ENCODE results near the gene CEACAM1.
"Not testable (repeated sequence)": the region's sequence is repeated elsewhere in the genome, so short reads cannot be mapped to it uniquely, and the experiment has no call there.

CEACAM1 gene

GRCh38 chr19:42528354-42529247, at the start of gene CEACAM1:
Gene CEACAM1, minus strand, starts transcription at chr19:42528481. Its CDS starts 107 bp downstream, at chr19:42528374.
- peak in 1 of 2 donors; percentile 59 for DNase-seq

GRCh38 chr19:42577016-42577415, 48.7 kb upstream of the CEACAM1 start:
- DNase-seq: no peak

- DNase-seq: no peak
Measured at GRCh38 chr19:42576241-42576640, 48.0 kb upstream of the CEACAM1 start.

GRCh38 chr19:42573642-42574041, 45.4 kb upstream of the CEACAM1 start:
- no peak for DNase-seq

GRCh38 chr19:42571116-42571515, 42.8 kb upstream of the CEACAM1 start:
- DNase-seq: no peak

GRCh38 chr19:42569193-42569592, 40.9 kb upstream of the CEACAM1 start:
- DNase-seq: no peak

GRCh38 chr19:42568006-42568405, 39.7 kb upstream of the CEACAM1 start:
- peak in 1 of 2 donors; percentile 78 for DNase-seq

- DNase-seq: no peak
Measured at GRCh38 chr19:42567567-42567966, 39.3 kb upstream of the CEACAM1 start.

- peak in 1 of 2 donors; percentile 66 for DNase-seq
Measured at GRCh38 chr19:42563352-42564210, 35.3 kb upstream of the CEACAM1 start.

GRCh38 chr19:42561512-42561911, 33.2 kb upstream of the CEACAM1 start:
- no peak for DNase-seq

GRCh38 chr19:42560731-42561130, 32.5 kb upstream of the CEACAM1 start:
- no peak for DNase-seq

- DNase-seq: no peak
Measured at GRCh38 chr19:42558450-42559150, 30.3 kb upstream of the CEACAM1 start.

GRCh38 chr19:42557386-42557871, 29.1 kb upstream of the CEACAM1 start:
- DNase-seq: not testable (repeated sequence)

- peak in 1 of 2 donors; percentile 57 for DNase-seq
Measured at GRCh38 chr19:42555801-42556200, 27.5 kb upstream of the CEACAM1 start.

- peak in 1 of 2 donors; percentile 52 for DNase-seq
Measured at GRCh38 chr19:42555317-42555716, 27.0 kb upstream of the CEACAM1 start.

- no peak for DNase-seq
Measured at GRCh38 chr19:42554046-42554575, 25.8 kb upstream of the CEACAM1 start.

- no peak for DNase-seq
Measured at GRCh38 chr19:42553292-42554045, 25.2 kb upstream of the CEACAM1 start.

GRCh38 chr19:42552086-42553065, 24.1 kb upstream of the CEACAM1 start:
- no peak for DNase-seq

GRCh38 chr19:42550521-42550920, 22.2 kb upstream of the CEACAM1 start:
- DNase-seq: not testable (repeated sequence)

- DNase-seq: not testable (repeated sequence)
Measured at GRCh38 chr19:42549067-42549466, 20.8 kb upstream of the CEACAM1 start.
